ENCODE measurements around the gene MFSD12.

DNA sequence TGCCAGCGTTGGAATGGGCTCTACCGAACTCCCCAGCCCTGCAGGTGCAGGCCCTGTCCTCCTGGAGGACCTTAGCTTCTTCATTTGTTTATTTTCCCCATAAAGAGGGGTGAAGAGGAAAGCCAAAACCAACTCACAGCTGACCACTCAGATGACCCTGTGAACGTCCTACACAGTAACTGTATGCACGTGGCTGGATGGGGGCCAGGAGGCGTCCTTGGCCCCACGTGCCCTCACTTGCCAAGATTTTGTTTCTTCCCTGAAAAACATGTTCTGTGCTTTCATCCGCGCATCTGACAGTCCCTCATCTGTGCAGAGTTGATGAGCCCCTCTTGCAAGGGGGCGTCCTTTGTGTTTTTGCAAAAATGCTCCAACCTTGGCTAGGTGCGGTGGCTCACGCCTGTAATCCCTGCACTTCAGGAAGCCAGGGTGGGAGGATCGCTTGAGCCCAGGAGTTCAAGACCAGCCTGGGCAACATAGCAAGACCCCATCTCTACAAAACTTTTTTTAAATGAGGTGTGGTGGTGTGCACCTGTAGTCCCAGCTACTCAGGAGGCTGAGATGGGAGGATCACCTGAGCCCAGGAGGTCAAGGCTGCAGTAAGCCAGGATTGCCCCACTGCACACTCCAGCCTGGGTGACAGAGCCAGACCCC is 23.7 kb downstream of the MFSD12 start:
- TF ChIP-seq, protein P1, sequence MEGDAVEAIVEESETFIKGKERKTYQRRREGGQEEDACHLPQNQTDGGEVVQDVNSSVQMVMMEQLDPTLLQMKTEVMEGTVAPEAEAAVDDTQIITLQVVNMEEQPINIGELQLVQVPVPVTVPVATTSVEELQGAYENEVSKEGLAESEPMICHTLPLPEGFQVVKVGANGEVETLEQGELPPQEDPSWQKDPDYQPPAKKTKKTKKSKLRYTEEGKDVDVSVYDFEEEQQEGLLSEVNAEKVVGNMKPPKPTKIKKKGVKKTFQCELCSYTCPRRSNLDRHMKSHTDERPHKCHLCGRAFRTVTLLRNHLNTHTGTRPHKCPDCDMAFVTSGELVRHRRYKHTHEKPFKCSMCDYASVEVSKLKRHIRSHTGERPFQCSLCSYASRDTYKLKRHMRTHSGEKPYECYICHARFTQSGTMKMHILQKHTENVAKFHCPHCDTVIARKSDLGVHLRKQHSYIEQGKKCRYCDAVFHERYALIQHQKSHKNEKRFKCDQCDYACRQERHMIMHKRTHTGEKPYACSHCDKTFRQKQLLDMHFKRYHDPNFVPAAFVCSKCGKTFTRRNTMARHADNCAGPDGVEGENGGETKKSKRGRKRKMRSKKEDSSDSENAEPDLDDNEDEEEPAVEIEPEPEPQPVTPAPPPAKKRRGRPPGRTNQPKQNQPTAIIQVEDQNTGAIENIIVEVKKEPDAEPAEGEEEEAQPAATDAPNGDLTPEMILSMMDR (IDR thresholded peaks at IDR 0.05) = no peak
- TF ChIP-seq ZFX (IDR thresholded peaks at IDR 0.05; ENCODE audit: borderline replicate concordance) = no peak

All from 22Rv1 (cell line).